RPMI7951 (cell line): ENCODE data around the gene VWA5B2. TPM values are rescaled to one million over a fixed set of nuclear protein-coding genes. Genes with fewer than 3 reads are reported as not detected.
A peak's percentile ranks its signal among the peaks of the same experiment; 100 is the strongest.
"Not testable (repeated sequence)": the region's sequence is repeated elsewhere in the genome, so short reads cannot be mapped to it uniquely, and the experiment has no call there.

Experiments
- DNase-seq: peaks from one replicate; pipeline ENCODE4 v3.0.0-alpha.2; 2012; ENCODE audit warnings: low read depth
- total RNA-seq: library from RNA; depleted of rRNA; stranded (reverse); fragments of >200 nt; shearing (Covaris generic); gene quantifications from 2 replicates; pipeline ENCODE4 v1.2.3, GENCODE V29; 2014

The VWA5B2 gene
- total RNA-seq, 1 experiment from 2014 or later = not detected

- no peak for DNase-seq
Measured at GRCh38 chr3:184241447-184242296, 12.3 kb downstream of the VWA5B2 start.

- DNase-seq = no peak
Measured at GRCh38 chr3:184242297-184242685, 12.9 kb downstream of the VWA5B2 start.

GRCh38 chr3:184248454-184249411 lies 19.3 kb downstream of the VWA5B2 start, which contains the start of gene ALG3:
TSS of gene ALG3 (minus strand) at chr3:184248962. CDS start at chr3:184248940, 22 bp downstream.
- peak; percentile 85 for DNase-seq

GRCh38 chr3:184249412-184250166 lies 20.2 kb downstream of the VWA5B2 start, which contains the start of gene EEF1AKMT4:
TSS of gene EEF1AKMT4 (plus strand) at chr3:184249672. CDS start at chr3:184249695, 23 bp downstream.
- DNase-seq = peak; percentile 97

GRCh38 chr3:184250167-184250828 lies 20.9 kb downstream of the VWA5B2 start:
- DNase-seq = peak; percentile 86

- no peak for DNase-seq
Measured at GRCh38 chr3:184255291-184256039, 26.1 kb downstream of the VWA5B2 start.

GRCh38 chr3:184257083-184257915 lies 27.9 kb downstream of the VWA5B2 start:
- no peak for DNase-seq

GRCh38 chr3:184258926-184259325 lies 29.5 kb downstream of the VWA5B2 start:
- no peak for DNase-seq

- DNase-seq = no peak
Measured at GRCh38 chr3:184259396-184259877, 30.1 kb downstream of the VWA5B2 start.

- DNase-seq = peak; percentile 25
Measured at GRCh38 chr3:184259878-184260723, 30.7 kb downstream of the VWA5B2 start.

GRCh38 chr3:184260724-184261269 lies 31.4 kb downstream of the VWA5B2 start:
- DNase-seq = no peak

- peak; percentile 72 for DNase-seq
Measured at GRCh38 chr3:184261270-184261853, 32.0 kb downstream of the VWA5B2 start, which contains the start of gene CAMK2N2. TSS of gene CAMK2N2 (minus strand) at chr3:184261553. CDS start at chr3:184261285, 268 bp downstream.

- peak; percentile 44 for DNase-seq
Measured at GRCh38 chr3:184261854-184262763, 32.7 kb downstream of the VWA5B2 start.

- no peak for DNase-seq
Measured at GRCh38 chr3:184262764-184263179, 33.4 kb downstream of the VWA5B2 start.

- DNase-seq = not testable (repeated sequence)
Measured at GRCh38 chr3:184267249-184267648, 37.9 kb downstream of the VWA5B2 start.

GRCh38 chr3:184272269-184272668 lies 42.9 kb downstream of the VWA5B2 start:
- no peak for DNase-seq
